ENCODE results near the gene ENKUR.

The ENKUR gene

GRCh38 chr10:25015828-25016375 is at the start of gene ENKUR:
Gene ENKUR (minus strand): TSS chr10:25016158. CDS start chr10:25015936, 222 bp downstream.
- DNase-seq = peak; percentile 83 to 99 (median 96)

- DNase-seq = no peak
Observed at GRCh38 chr10:25064401-25064800, 48.4 kb upstream of the ENKUR start.

GRCh38 chr10:25063644-25064043 is 47.7 kb upstream of the ENKUR start:
- no peak for DNase-seq

GRCh38 chr10:25063157-25063556 is 47.2 kb upstream of the ENKUR start:
- no peak for DNase-seq

GRCh38 chr10:25061711-25062449 is 45.9 kb upstream of the ENKUR start:
- no peak for DNase-seq

- DNase-seq = no peak
Observed at GRCh38 chr10:25061125-25061524, 45.2 kb upstream of the ENKUR start.

GRCh38 chr10:25059990-25060389 is 44.0 kb upstream of the ENKUR start:
- DNase-seq = no peak

- DNase-seq = no peak
Observed at GRCh38 chr10:25057886-25058285, 41.9 kb upstream of the ENKUR start.

GRCh38 chr10:25056726-25057125 is 40.8 kb upstream of the ENKUR start:
- no peak for DNase-seq

GRCh38 chr10:25052012-25052411 is 36.1 kb upstream of the ENKUR start:
- DNase-seq = no peak

GRCh38 chr10:25050402-25050801 is 34.4 kb upstream of the ENKUR start:
- DNase-seq = no peak

GRCh38 chr10:25049966-25050365 is 34.0 kb upstream of the ENKUR start:
- no peak for DNase-seq

GRCh38 chr10:25048450-25048849 is 32.5 kb upstream of the ENKUR start:
- DNase-seq = no peak

- no peak for DNase-seq
Observed at GRCh38 chr10:25047591-25048301, 31.8 kb upstream of the ENKUR start.

- no peak for DNase-seq
Observed at GRCh38 chr10:25047088-25047487, 31.1 kb upstream of the ENKUR start.

GRCh38 chr10:25046641-25047040 is 30.7 kb upstream of the ENKUR start:
- DNase-seq = no peak

- DNase-seq = no peak
Observed at GRCh38 chr10:25039531-25039930, 23.6 kb upstream of the ENKUR start.

GRCh38 chr10:25038325-25038724 is 22.4 kb upstream of the ENKUR start:
- no peak for DNase-seq

GRCh38 chr10:25036381-25036780 is 20.4 kb upstream of the ENKUR start:
- DNase-seq = no peak

- DNase-seq = no peak
Observed at GRCh38 chr10:25029519-25029918, 13.6 kb upstream of the ENKUR start.

- no peak for DNase-seq
Observed at GRCh38 chr10:25028711-25029110, 12.8 kb upstream of the ENKUR start.

- no peak for DNase-seq
Observed at GRCh38 chr10:25026463-25026862, 10.5 kb upstream of the ENKUR start.

GRCh38 chr10:25024528-25024927 is 8.6 kb upstream of the ENKUR start:
- DNase-seq = no peak

- no peak for DNase-seq
Observed at GRCh38 chr10:25023278-25023677, 7.3 kb upstream of the ENKUR start.
